ENCODE data around the gene NFIC.

Gene NFIC

DNA sequence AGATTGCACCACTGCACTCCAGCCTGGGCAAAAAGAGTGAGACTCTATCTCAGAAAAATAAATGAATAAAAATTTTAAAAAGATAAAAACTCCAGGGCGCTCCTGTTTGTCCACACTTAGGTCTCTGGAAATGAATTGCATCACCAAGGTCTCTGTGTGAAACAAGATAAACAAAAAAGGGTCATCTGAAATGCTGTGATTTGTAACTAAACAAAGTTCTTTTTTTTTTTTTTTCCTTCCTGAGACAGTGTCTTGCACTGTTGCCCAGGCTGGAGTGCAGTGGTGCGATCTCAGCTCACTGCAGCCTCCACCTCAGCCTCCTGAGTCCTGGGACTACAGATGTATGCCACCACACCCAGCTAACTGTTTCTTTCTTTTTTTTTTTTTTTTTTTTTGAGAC, 151.3 kb downstream of the NFIC start:
- H3F3A ChIP-seq (ENCODE audit: low read depth) = no peaks in the 10 kb centered on the region
- H3K9ac ChIP-seq (ENCODE audit: low read depth, low read length, poor library complexity, severe bottlenecking) = no peak overlapping the region
- H4K20me1 ChIP-seq (ENCODE audit: insufficient read depth, low read length, poor library complexity, severe bottlenecking) = peaks cover 64% of the 10 kb centered on the region
- no peaks in the 10 kb centered on the region for H3K27me3 ChIP-seq (ENCODE audit: insufficient read depth, low read length, poor library complexity, severe bottlenecking)
- H3K4me2 ChIP-seq (ENCODE audit: low read depth, low read length, poor library complexity, severe bottlenecking) = no peak overlapping the region
- H3K4me1 ChIP-seq (ENCODE audit: insufficient read depth, low read length, poor library complexity, severe bottlenecking) = no peaks in the 10 kb centered on the region
- peaks cover 29% of the 10 kb centered on the region; the same call in 1 of the 2 replicates for H3K36me3 ChIP-seq (ENCODE audit: insufficient read depth, low read length)
- TF ChIP-seq EZH2phosphoT487 (IDR thresholded peaks at IDR 0.05; ENCODE audit: borderline replicate concordance) = no peak
- TF ChIP-seq, protein P1, sequence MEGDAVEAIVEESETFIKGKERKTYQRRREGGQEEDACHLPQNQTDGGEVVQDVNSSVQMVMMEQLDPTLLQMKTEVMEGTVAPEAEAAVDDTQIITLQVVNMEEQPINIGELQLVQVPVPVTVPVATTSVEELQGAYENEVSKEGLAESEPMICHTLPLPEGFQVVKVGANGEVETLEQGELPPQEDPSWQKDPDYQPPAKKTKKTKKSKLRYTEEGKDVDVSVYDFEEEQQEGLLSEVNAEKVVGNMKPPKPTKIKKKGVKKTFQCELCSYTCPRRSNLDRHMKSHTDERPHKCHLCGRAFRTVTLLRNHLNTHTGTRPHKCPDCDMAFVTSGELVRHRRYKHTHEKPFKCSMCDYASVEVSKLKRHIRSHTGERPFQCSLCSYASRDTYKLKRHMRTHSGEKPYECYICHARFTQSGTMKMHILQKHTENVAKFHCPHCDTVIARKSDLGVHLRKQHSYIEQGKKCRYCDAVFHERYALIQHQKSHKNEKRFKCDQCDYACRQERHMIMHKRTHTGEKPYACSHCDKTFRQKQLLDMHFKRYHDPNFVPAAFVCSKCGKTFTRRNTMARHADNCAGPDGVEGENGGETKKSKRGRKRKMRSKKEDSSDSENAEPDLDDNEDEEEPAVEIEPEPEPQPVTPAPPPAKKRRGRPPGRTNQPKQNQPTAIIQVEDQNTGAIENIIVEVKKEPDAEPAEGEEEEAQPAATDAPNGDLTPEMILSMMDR (conservative IDR thresholded peaks at IDR 0.05; ENCODE audit: low read length) = no peak
- H3K79me2 ChIP-seq (ENCODE audit: insufficient read depth, low read length) = peaks cover 99% of the 10 kb centered on the region
- no peak overlapping the region for H2AFZ ChIP-seq (ENCODE audit: low read length)
- H3K4me3 ChIP-seq (ENCODE audit: low read length, poor library complexity, severe bottlenecking) = no peak overlapping the region
- no peaks in the 10 kb centered on the region for H3K9me2 ChIP-seq (replicated peaks; ENCODE audit: low read depth, low read length)
- no peaks in the 10 kb centered on the region for H3K9me3 ChIP-seq (ENCODE audit: insufficient read depth, low read depth, low read length)

DNA sequence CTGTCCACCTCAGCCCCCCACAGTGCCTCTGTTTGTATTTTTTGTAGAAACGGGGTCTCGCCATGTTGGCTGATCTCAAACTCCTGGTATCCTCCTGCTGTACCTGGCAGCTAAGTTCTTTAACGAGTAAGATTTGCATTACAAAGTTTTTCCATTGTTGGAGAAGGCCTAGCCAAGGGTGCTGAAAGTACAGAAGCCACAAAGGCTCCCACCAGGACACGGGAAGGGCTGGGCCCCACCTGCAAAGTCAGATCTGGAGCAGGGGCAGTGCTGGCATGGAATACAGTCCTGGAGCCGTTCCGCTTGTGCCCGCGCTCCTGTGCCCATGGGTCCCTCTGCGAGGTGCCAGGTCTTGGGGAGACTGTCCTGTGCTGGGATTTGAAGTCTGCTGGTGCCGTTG, 151.9 kb downstream of the NFIC start:
- Histone ChIP-seq H2AFZ (ENCODE audit: low read length) (no peak overlapping the region), H3K9me2 (replicated peaks; ENCODE audit: low read depth, low read length) (no peaks in the 10 kb centered on the region), H3K9ac (ENCODE audit: low read depth, low read length, poor library complexity, severe bottlenecking) (no peak overlapping the region), H3K27me3 (ENCODE audit: insufficient read depth, low read length, poor library complexity, severe bottlenecking) (no peaks in the 10 kb centered on the region), H3F3A (ENCODE audit: low read depth) (no peaks in the 10 kb centered on the region), H3K36me3 (ENCODE audit: insufficient read depth, low read length) (peaks cover 35% of the 10 kb centered on the region; the same call in 1 of the 2 replicates), H3K4me1 (ENCODE audit: insufficient read depth, low read length, poor library complexity, severe bottlenecking) (no peaks in the 10 kb centered on the region), H3K79me2 (ENCODE audit: insufficient read depth, low read length) (peaks cover 93% of the 10 kb centered on the region), H3K4me3 (ENCODE audit: low read length, poor library complexity, severe bottlenecking) (no peak overlapping the region), H3K9me3 (ENCODE audit: insufficient read depth, low read depth, low read length) (no peaks in the 10 kb centered on the region), H4K20me1 (ENCODE audit: insufficient read depth, low read length, poor library complexity, severe bottlenecking) (peaks cover 58% of the 10 kb centered on the region), H3K4me2 (ENCODE audit: low read depth, low read length, poor library complexity, severe bottlenecking) (no peak overlapping the region)
- TF ChIP-seq EZH2phosphoT487 (IDR thresholded peaks at IDR 0.05; ENCODE audit: borderline replicate concordance) = no peak
- TF ChIP-seq, protein P1 (conservative IDR thresholded peaks at IDR 0.05; ENCODE audit: low read length) = no peak

DNA sequence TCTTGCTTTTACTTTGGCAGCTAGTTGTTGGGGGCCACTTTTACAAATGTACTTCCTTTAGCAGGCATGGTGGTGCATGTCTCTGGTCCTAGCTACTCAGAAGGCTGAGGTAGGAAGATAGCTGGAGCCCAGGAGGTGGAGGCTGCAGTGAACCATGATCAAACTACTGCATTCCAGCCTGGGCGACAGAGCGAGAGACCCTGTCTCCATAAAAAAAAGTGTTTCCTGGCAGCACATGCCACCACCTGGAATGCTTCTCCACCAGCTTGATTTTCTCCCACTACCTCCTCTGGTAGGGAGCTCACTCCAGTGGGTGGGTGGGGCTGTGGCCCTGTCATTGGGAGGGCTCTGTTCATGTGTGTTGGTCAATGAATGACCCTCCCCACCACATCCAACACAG, 152.3 kb downstream of the NFIC start:
- no peaks in the 10 kb centered on the region for H3F3A ChIP-seq (ENCODE audit: low read depth)
- H3K9ac ChIP-seq (ENCODE audit: low read depth, low read length, poor library complexity, severe bottlenecking) = no peak overlapping the region
- no peaks in the 10 kb centered on the region for H3K27me3 ChIP-seq (ENCODE audit: insufficient read depth, low read length, poor library complexity, severe bottlenecking)
- H3K79me2 ChIP-seq (ENCODE audit: insufficient read depth, low read length) = peaks cover 89% of the 10 kb centered on the region
- no peak overlapping the region for H3K4me2 ChIP-seq (ENCODE audit: low read depth, low read length, poor library complexity, severe bottlenecking)
- H3K4me3 ChIP-seq (ENCODE audit: low read length, poor library complexity, severe bottlenecking) = no peak overlapping the region
- no peaks in the 10 kb centered on the region for H3K4me1 ChIP-seq (ENCODE audit: insufficient read depth, low read length, poor library complexity, severe bottlenecking)
- H2AFZ ChIP-seq (ENCODE audit: low read length) = no peak overlapping the region
- peaks cover 39% of the 10 kb centered on the region; the same call in 1 of the 2 replicates for H3K36me3 ChIP-seq (ENCODE audit: insufficient read depth, low read length)
- H4K20me1 ChIP-seq (ENCODE audit: insufficient read depth, low read length, poor library complexity, severe bottlenecking) = peaks cover 54% of the 10 kb centered on the region
- H3K9me3 ChIP-seq (ENCODE audit: insufficient read depth, low read depth, low read length) = no peaks in the 10 kb centered on the region
- no peaks in the 10 kb centered on the region for H3K9me2 ChIP-seq (replicated peaks; ENCODE audit: low read depth, low read length)
- TF ChIP-seq EZH2phosphoT487 (IDR thresholded peaks at IDR 0.05; ENCODE audit: borderline replicate concordance) = no peak
- TF ChIP-seq, protein P1 (conservative IDR thresholded peaks at IDR 0.05; ENCODE audit: low read length) = no peak

Data from Loucy (cell line).